ENCODE results near the gene LUC7L.

Gene LUC7L

DNA sequence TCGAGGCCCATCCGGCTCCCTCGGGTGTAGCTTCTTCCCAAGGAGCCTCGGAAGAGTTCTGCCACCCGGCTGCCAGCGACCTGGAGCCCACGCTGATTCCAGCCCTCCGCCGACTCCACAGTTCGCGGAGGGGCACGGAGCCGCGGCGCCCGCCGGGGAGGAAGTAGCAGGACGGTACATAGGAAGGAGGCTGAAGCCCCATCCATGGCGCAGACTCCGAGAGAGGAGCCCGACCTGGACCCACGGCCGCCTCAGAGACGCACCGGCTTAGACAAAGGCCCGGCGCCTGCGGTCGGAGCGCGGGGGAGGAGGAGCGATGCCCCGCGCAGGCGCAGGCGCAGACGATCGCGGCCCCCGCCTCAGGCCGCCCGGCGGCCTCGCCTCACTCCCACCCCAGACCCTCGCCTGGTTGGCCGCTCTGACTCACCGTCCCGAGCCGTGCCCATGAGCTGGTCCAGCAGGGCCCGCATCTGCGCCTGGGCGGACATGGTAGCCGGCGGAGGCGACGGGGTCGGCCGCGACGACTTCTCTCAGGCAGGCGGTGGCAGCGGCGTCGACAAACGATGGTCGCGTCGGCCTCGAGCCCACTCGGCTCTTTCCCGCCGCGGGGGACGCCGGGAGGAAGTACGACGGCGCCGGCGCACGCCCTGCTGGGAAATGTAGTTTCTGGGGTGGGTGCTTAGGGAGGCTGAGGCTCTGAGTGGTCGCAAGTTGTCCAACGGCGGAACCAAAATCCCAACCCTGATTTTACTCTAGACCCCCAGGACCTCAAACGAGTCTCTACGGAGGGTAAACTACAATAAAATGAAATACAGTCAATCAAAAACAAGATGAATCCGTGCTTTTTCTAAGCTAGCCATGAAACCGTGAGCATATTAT lies at the start of gene LUC7L:
Gene LUC7L, minus strand, starts transcription at position 598 of the 879 bp plus-strand sequence. Its CDS starts 110 bp downstream, at position 488.
- peak within 1 kb of the TSS; percentile 93 for H3K4me3 ChIP-seq (ENCODE audit: low read length)
- DNase-seq (ENCODE audit: low read depth), result peak; percentile 80
- TF ChIP-seq CTCF (conservative IDR thresholded peaks at IDR 0.05; ENCODE audit: low read length), result no peak

DNA sequence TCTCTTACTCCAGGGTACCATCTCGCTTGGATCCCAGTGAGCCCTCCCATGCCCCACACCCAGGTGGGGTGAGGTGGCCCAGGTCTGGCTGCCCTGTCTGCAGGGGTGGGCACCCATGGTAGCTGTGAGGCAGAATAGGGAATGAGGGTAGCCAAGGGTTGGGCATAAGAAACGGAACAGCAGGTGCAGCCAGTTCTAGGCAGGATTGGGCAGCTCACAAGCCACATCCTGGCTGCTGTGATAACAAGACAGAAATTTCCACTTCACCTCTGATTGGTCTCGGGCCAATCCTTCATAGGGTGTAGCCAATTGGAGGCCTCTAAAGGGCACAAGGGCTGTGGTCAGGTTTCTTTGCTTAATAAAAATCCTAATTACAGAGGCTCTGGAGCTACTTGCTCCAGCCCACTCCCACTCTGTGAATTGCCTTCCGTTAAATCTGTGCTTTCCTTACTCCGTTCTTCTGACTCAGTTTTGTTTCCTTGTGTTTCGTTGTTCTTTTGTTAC lies 49.7 kb upstream of the LUC7L start:
- DNase-seq (ENCODE audit: low read depth), result no peak
- no peak overlapping the region for H3K4me3 ChIP-seq (ENCODE audit: low read length)
- no peak for TF ChIP-seq CTCF (conservative IDR thresholded peaks at IDR 0.05; ENCODE audit: low read length)

GRCh38 chr16:276426-277077 lies 47.3 kb upstream of the LUC7L start:
- no peak overlapping the region for H3K4me3 ChIP-seq (ENCODE audit: low read length)
- no peak for DNase-seq (ENCODE audit: low read depth)
- TF ChIP-seq CTCF (conservative IDR thresholded peaks at IDR 0.05; ENCODE audit: low read length), result no peak

DNA sequence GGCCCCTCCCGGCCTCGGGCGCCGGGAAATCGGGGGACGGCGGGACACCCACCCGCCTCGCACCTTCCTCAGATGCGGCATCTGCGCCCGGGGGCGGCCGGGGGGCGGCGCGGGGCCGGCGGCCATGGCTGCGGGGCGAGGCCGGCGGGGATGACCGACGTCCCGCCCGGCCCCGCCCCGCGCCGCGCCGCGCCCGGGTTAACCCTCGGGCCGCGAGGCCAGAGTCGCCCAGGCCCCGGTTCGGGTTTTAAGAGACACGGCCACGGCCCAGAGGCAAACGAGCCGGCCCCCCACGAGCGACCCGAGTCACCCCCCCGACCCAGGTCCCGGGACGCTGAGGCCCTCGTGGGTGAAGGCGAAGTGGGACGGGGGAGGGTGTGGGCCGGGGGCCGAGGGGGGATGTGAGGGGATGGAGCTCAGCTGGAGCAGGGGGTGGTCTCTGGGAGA lies 46.6 kb upstream of the LUC7L start, which contains the start of gene RGS11:
Gene RGS11, minus strand, starts transcription at position 159 of the 447 bp plus-strand sequence. Its CDS starts 33 bp downstream, at position 126.
- peak within 1 kb of the TSS; percentile 53 for H3K4me3 ChIP-seq (ENCODE audit: low read length)

GRCh38 chr16:275041-275641 lies 45.9 kb upstream of the LUC7L start:
- peak overlapping the region; percentile 53 for H3K4me3 ChIP-seq (ENCODE audit: low read length)
- no peak for DNase-seq (ENCODE audit: low read depth)
- no peak for TF ChIP-seq CTCF (conservative IDR thresholded peaks at IDR 0.05; ENCODE audit: low read length)

More for the DNA sequence above, 46.6 kb upstream of the LUC7L start, which contains the start of gene RGS11:
- DNase-seq (ENCODE audit: low read depth), result no peak
- no peak for TF ChIP-seq CTCF (conservative IDR thresholded peaks at IDR 0.05; ENCODE audit: low read length)

DNA sequence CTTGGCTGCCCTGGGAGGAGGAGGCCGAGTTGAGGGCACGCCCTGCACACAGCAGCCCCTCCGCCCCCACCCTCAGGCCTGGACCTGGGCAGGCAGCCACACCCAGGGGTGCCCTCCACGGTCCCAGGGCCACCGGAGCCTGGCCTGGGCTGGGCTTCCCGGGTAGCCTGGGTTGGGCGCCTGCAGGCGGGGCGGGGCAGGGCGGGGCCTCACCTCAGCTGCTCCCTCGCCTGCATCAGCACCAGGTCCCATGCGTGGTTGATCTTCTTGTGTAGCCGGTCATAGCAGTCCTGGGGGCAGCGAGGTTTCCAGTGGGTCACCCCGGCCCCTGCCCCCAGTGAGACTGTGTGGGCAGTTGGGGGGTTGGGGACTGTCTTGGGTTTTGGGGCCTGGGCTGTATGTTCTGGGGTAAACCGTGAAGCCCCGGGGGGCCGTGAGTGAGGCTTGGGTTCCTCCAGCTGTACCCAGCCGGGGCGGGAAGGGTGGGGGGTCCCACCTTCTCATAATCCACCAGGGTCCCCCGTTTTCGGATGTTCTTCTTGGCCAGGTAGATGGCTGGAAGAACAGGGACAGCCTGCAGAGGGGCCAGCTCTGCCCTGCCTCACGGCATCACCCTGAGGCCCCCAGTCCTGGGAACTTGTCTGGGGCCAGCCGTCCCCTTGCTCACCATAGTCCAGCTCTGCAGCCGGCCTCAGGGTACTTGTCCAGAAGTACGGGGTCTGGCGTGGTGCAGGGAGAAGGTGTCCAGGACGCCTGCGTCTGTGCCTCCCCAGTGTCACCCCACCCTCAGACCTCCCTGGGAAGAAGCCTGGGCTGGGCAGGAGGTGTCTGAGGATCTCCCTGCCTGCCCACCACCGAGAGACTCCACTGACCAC lies 44.5 kb upstream of the LUC7L start:
- no peak for TF ChIP-seq CTCF (conservative IDR thresholded peaks at IDR 0.05; ENCODE audit: low read length)
- no peak for DNase-seq (ENCODE audit: low read depth)
- H3K4me3 ChIP-seq (ENCODE audit: low read length), result no peak overlapping the region

Measured in AG10803 (cell line).